Peyer's patch (tissue), 4 donors: Measurements from ENCODE around the gene SNN.

ENCODE experiments used
- POLR2A ChIP-seq, 2 donors: fragments of 450-650 bp; IDR thresholded peaks; one replicate each; pipeline ENCODE4 v1.5.1; 2017; ENCODE audit warnings: antibody characterized with exemption in 2 of 2, mild to moderate bottlenecking in 2 of 2, moderate library complexity in 2 of 2
- TF ChIP-seq, protein P1 (sequence below), 6 experiments: fragments of 450-650 bp in 4 of 6; fragments of 200-600 bp in 2 of 6; sonication (generic) in 1 of 6; IDR thresholded peaks; one replicate each; pipeline ENCODE4 v1.5.1; 2017 to 2019; ENCODE audit warnings: antibody characterized with exemption in 6 of 6, mild to moderate bottlenecking in 3 of 6, moderate library complexity in 1 of 6

DNA sequence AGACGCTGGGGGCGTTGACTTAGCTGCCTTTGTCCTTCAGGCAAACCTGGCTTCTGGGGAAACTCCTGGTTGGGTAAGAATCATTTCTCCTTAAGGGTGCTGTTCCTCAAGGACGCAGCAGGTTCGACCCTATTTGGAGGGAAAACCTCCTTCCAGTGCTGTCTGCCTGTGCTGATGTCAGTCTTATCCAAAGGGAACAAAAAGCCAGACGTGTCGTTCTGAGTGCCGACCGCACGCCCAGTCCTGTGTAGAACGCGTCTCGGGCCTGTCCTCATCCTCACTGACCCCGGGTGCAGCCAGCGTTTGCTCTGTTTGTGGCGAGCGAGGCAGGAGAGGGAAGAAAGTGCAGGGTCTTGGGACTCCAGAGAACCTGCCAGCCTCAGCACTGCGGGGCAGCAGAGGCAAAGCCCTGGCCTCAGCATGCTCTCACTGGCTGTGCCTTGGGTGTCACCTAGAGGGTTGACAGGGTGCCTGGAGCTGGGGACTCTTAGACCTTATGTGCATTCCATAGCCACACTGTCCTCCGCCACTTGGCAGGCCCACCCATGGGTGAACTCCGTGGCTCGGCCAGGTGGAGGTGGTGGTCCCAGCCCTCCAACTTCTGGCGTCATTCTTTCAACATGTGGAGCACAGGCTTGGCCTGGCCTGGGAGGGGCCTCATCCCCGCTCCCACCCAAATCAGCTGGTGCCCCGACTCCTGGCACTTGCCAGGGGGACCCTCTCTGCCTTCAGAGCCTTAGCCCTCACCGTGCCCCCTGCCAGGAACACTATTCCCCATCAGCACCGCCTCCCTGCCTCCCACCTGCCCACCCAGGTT lies 6.0 kb downstream of the SNN start:
- TF ChIP-seq, protein P1, sequence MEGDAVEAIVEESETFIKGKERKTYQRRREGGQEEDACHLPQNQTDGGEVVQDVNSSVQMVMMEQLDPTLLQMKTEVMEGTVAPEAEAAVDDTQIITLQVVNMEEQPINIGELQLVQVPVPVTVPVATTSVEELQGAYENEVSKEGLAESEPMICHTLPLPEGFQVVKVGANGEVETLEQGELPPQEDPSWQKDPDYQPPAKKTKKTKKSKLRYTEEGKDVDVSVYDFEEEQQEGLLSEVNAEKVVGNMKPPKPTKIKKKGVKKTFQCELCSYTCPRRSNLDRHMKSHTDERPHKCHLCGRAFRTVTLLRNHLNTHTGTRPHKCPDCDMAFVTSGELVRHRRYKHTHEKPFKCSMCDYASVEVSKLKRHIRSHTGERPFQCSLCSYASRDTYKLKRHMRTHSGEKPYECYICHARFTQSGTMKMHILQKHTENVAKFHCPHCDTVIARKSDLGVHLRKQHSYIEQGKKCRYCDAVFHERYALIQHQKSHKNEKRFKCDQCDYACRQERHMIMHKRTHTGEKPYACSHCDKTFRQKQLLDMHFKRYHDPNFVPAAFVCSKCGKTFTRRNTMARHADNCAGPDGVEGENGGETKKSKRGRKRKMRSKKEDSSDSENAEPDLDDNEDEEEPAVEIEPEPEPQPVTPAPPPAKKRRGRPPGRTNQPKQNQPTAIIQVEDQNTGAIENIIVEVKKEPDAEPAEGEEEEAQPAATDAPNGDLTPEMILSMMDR (IDR thresholded peaks at IDR 0.05), result no peak
- no peak for TF ChIP-seq POLR2A (IDR thresholded peaks at IDR 0.05)
